ENCODE measurements around the gene SCN9A. TPM values are rescaled to one million over a fixed set of nuclear protein-coding genes. Genes with fewer than 3 reads are reported as not detected.

The SCN9A gene
- total RNA-seq, 2 experiments from 2014 or later = not detected

DNA sequence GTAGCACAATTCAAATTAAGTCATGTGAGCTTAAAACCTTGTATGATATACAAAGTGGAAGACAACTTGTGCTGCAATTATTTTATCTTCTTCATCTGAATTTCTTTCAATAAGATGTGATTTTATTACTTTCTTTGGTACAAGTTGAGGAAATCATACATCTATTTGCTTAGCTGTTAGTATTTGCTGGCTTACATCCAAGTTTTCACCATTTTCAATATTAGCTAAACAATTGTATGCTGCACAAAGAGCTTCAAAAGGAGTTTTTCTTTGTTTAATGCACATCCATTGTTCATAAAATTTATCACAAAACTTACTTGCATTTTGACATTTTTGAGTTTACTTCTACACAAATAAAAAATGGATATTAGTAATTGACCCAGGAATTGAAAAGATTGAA, 40.9 kb downstream of the SCN9A start:
- POLR2A ChIA-PET = interaction anchor here (1.1 to 1.3 kb wide), 2 partner anchors 10 to 17 kb away, joined by 3 to 4 read pairs; no protein-coding TSS in a partner anchor
- intact Hi-C loops (cut with micrococcal nuclease; ENCODE audit: unreplicated experiment) = no loop called here
- no peak for DNase-seq (ENCODE audit: low spot score)
- H3K4me1 ChIP-seq (ENCODE audit: insufficient read depth, low read length, poor library complexity, severe bottlenecking) = no peaks in the 10 kb centered on the region
- H3K4me2 ChIP-seq (ENCODE audit: low read length) = no peak overlapping the region
- H4K20me1 ChIP-seq (ENCODE audit: insufficient read depth, low read length) = no peaks in the 10 kb centered on the region
- H3K9me3 ChIP-seq (ENCODE audit: low read length) = no peaks in the 10 kb centered on the region
- H3K36me3 ChIP-seq (ENCODE audit: insufficient read depth, low read length) = no peaks in the 10 kb centered on the region
- BruUV-seq (replicated peaks) = no TSS peak
- no peak overlapping the region for H3K4me3 ChIP-seq (ENCODE audit: low read depth, low read length, poor library complexity, severe bottlenecking)
- no peak overlapping the region for H3K27ac ChIP-seq (ENCODE audit: low read depth, low read length, poor library complexity, severe bottlenecking)
- CTCF ChIA-PET (ENCODE audit: unreplicated experiment) = no interaction called here
- H2AFZ ChIP-seq (ENCODE audit: low read length) = no peak overlapping the region; the same call in 1 of the 2 replicates
- no peaks in the 10 kb centered on the region for H3K79me2 ChIP-seq (ENCODE audit: insufficient read depth, low read depth, low read length)
- no peak for TF ChIP-seq CTCF (conservative IDR thresholded peaks at IDR 0.05; ENCODE audit: low read length)
- TF ChIP-seq EZH2phosphoT487 (IDR thresholded peaks at IDR 0.05; ENCODE audit: borderline replicate concordance, low read depth, low read length) = no peak
- no peaks in the 10 kb centered on the region; the same call in 1 of the 2 replicates for H3K9me2 ChIP-seq (ENCODE audit: insufficient read depth, low read length)

- Histone ChIP-seq H2AFZ (ENCODE audit: low read length) (no peak overlapping the region), H3K79me2 (ENCODE audit: insufficient read depth, low read depth, low read length) (no peaks in the 10 kb centered on the region), H3K27ac (ENCODE audit: low read depth, low read length, poor library complexity, severe bottlenecking) (no peak overlapping the region), H3K9me2 (ENCODE audit: insufficient read depth, low read length) (no peaks in the 10 kb centered on the region; the same call in 1 of the 2 replicates), H3K9me3 (ENCODE audit: low read length) (no peaks in the 10 kb centered on the region), H3K4me3 (ENCODE audit: low read depth, low read length, poor library complexity, severe bottlenecking) (no peak overlapping the region), H4K20me1 (ENCODE audit: insufficient read depth, low read length) (no peaks in the 10 kb centered on the region), H3K36me3 (ENCODE audit: insufficient read depth, low read length) (no peaks in the 10 kb centered on the region), H3K4me1 (ENCODE audit: insufficient read depth, low read length, poor library complexity, severe bottlenecking) (no peaks in the 10 kb centered on the region), H3K4me2 (ENCODE audit: low read length) (no peak overlapping the region)
- no TSS peak for BruUV-seq (replicated peaks)
- ChIA-PET CTCF (ENCODE audit: unreplicated experiment) (no interaction called here), POLR2A (interaction anchor here (0.7 kb wide), 1 partner anchor 13 kb away, joined by 3 read pairs; no protein-coding TSS in a partner anchor)
- no peak for DNase-seq (ENCODE audit: low spot score)
- intact Hi-C loops (cut with micrococcal nuclease; ENCODE audit: unreplicated experiment) = no loop called here
- no peak for TF ChIP-seq EZH2phosphoT487 (IDR thresholded peaks at IDR 0.05; ENCODE audit: borderline replicate concordance, low read depth, low read length)
- no peak for TF ChIP-seq CTCF (conservative IDR thresholded peaks at IDR 0.05; ENCODE audit: low read length)
These were observed 41.9 kb downstream of the SCN9A start for GRCh38 chr2:166333801-166334200.

- no peaks in the 10 kb centered on the region for H4K20me1 ChIP-seq (ENCODE audit: insufficient read depth, low read length)
- CTCF ChIA-PET (ENCODE audit: unreplicated experiment) = no interaction called here
- H3K4me2 ChIP-seq (ENCODE audit: low read length) = no peak overlapping the region
- H3K36me3 ChIP-seq (ENCODE audit: insufficient read depth, low read length) = no peaks in the 10 kb centered on the region
- H3K9me2 ChIP-seq (ENCODE audit: insufficient read depth, low read length) = no peaks in the 10 kb centered on the region; the same call in 1 of the 2 replicates
- no peak overlapping the region for H3K27ac ChIP-seq (ENCODE audit: low read depth, low read length, poor library complexity, severe bottlenecking)
- no peaks in the 10 kb centered on the region for H3K9me3 ChIP-seq (ENCODE audit: low read length)
- no TSS peak for BruUV-seq (replicated peaks)
- no peak for TF ChIP-seq CTCF (conservative IDR thresholded peaks at IDR 0.05; ENCODE audit: low read length)
- no peak for TF ChIP-seq EZH2phosphoT487 (IDR thresholded peaks at IDR 0.05; ENCODE audit: borderline replicate concordance, low read depth, low read length)
- H3K4me3 ChIP-seq (ENCODE audit: low read depth, low read length, poor library complexity, severe bottlenecking) = no peak overlapping the region
- no peaks in the 10 kb centered on the region for H3K4me1 ChIP-seq (ENCODE audit: insufficient read depth, low read length, poor library complexity, severe bottlenecking)
- intact Hi-C loops (cut with micrococcal nuclease; ENCODE audit: unreplicated experiment) = no loop called here
- no peak overlapping the region for H2AFZ ChIP-seq (ENCODE audit: low read length)
- POLR2A ChIA-PET = interaction anchor here (0.5 to 0.7 kb wide), 2 partner anchors 86 to 105 kb away, joined by 3 read pairs; no protein-coding TSS in a partner anchor
- no peaks in the 10 kb centered on the region for H3K79me2 ChIP-seq (ENCODE audit: insufficient read depth, low read depth, low read length)
- no peak for DNase-seq (ENCODE audit: low spot score)
These were observed 43.6 kb downstream of the SCN9A start for GRCh38 chr2:166332106-166332505.

Measured in OCI-LY7 (cell line).